ENCODE measurements around the gene COX5A.
A peak's percentile ranks its signal among the peaks of the same experiment; 100 is the strongest.

COX5A gene

DNA sequence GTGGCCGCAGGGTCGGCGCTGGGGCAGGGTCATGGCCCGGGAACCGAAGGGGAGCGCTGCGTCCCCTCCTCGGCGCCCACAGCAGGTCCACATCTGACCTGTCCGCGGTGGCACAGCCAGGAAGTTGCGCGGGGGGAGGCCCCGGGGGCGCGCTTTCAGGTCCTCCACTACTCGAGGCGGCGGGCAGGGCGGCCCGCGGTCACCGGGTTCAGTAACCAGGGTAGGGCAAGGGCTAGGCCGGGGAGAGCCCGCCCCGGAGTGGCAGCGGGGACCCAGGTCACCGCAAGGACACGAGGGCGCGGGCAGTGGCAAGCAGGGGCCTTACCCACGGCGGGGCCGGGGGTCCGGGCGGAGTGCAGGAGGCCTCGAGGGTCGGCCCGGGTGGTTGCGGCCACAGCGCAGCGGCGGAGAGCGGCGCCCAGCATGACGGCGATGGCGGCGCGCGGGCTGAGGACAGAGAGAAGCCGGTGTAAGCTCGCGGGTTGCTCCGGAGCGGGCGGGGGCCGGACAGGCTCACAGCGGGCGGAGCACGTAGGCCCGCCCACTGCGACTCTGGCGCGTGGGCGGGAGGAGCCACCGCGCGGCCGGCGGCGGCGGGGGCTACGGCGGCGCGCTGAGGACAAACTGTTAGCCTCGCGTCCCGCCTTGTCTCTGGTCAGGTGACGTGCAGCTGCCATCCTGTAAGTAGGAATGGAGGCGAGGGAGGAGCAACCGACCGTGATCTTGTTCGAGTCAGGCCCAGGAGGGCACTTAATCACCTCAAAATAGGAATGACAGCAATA is at the start of gene COX5A:
Gene COX5A, minus strand, starts transcription at position 484 of the 782 bp plus-strand sequence. Its CDS starts 59 bp downstream, at position 425.
- DNase-seq (ENCODE audit: low spot score) = peak; percentile 91

DNA sequence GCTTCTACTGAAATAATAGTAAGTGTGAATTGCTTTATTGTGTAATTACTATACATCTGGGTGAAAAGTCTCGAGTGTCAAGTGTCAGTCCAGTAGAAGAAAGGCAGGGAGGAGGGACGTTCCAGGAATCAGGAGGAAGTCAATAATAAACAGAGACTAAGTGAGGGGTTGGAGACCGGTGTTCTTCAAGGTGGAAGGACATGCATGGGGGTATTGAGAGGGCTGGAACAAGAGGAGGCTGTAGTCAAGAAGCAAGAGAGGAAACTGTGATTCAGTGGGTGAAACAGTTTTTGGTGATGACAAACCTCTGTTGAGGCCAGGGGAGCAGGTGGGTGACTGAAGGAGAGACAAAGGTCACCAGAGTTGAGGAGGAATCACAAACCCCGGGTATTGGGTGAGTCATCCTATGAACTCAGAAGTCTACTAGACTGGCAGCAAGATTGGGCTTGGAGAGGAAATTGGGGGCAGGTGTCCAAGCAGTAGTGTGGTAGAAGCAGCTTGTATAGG is 45.9 kb upstream of the COX5A start:
- peak; percentile 63 for DNase-seq (ENCODE audit: low spot score)

- no peak for DNase-seq (ENCODE audit: low spot score)
Measured at GRCh38 chr15:74982183-74982582, 44.3 kb upstream of the COX5A start.

DNA sequence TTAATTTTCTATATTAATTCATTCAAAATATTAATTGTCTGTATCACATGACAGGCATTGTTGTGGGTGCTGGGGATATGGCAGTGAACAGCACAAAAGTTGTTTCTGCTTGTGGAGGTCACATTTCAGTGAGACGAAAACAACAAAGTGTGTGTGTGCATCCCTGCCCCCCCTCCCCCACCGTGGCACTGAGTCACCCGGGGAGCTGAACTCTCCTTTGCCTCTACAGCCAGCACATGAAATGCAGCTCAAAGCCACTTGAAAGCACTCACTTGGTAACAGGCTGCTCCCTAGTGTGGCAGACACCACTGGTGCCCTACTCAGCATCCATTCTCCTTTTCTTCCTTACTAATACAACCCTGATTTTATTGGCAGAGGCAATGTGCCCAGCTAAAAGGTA is 40.6 kb upstream of the COX5A start:
- DNase-seq (ENCODE audit: low spot score) = no peak

DNA sequence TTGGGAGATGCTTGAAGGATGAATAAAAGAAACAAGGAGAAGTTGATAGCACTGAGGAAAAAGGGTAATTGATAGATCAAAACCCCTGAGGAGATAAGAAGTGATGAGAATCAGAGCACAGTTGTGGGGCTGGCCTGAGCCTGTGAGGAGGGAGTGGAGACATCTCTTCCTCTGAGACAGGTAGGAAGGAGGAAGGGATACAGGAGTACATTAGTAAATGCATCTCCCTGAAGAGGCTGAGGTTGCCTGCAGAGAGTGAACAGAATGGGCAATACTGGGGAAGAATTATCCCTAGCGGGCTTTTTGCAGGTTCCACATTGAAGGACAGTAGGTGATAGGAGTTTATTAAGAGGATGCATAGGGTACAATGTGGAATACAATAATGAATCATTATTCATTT is 40.2 kb upstream of the COX5A start:
- no peak for DNase-seq (ENCODE audit: low spot score)

- DNase-seq (ENCODE audit: low spot score) = no peak
Measured at GRCh38 chr15:74977599-74977998, 39.7 kb upstream of the COX5A start.

GRCh38 chr15:74976159-74976558 is 38.3 kb upstream of the COX5A start:
- no peak for DNase-seq (ENCODE audit: low spot score)

GRCh38 chr15:74967670-74968069 is 29.8 kb upstream of the COX5A start:
- DNase-seq (ENCODE audit: low spot score) = no peak

DNA sequence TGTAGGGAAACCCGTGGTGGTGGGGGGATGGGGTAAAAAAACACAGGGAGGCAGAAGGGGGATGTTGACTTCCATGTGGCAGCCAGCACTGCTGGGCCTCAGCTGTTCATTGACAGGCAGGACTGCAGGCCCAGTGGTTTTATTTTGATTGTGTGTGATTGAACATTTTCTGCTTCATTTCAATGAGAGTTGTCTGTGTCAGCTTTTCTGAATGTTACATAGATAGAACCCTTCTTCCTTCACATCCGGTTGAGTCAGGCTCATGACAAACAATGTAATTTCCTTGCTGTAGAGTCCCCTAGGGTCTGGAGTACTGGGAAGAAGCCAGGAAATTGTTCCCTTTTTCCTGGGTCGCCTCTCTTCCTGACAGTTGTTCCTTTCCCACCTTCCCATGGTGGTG is 26.9 kb upstream of the COX5A start:
- peak; percentile 80 for DNase-seq (ENCODE audit: low spot score)

DNA sequence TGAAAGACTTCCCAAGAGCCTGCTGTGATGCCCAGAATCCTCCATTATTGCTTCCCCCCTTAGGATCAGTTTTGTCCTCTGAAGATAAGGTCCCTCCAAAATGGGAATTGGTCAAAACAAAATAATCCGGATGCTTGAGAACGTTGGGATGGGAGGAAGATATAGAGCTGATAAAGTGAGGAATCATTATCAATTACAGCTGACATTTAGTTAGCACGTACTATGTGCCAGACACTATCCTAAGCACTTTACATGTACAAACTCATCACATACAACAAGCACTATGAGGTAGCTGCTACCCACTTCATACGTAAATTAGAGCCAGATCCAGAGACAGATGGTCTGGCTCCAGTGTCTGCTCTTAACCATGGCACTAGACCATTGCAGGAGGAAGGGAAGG is 25.3 kb upstream of the COX5A start:
- no peak for DNase-seq (ENCODE audit: low spot score)

GRCh38 chr15:74962671-74963070 is 24.8 kb upstream of the COX5A start:
- no peak for DNase-seq (ENCODE audit: low spot score)

DNA sequence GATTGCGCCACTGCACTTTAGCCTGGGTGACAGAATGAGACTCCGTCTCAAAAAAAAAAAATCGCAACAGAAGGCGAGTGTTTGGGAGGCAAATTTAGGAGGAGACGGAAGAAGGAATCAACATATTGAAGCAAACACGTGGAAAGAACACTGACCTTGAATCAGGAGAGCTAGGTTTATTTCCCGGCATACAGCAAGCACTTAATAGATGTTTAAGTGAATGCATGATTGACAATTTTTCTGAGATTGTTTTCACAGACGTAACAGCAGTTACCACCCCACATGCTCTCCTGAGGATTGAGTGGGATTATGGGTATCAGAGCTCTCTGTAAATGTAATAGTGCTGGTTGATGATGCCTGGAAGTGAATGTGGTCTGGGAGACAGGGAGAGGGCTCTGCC is 24.3 kb upstream of the COX5A start:
- DNase-seq (ENCODE audit: low spot score) = no peak

- no peak for DNase-seq (ENCODE audit: low spot score)
Measured at GRCh38 chr15:74961616-74962015, 23.7 kb upstream of the COX5A start.

DNA sequence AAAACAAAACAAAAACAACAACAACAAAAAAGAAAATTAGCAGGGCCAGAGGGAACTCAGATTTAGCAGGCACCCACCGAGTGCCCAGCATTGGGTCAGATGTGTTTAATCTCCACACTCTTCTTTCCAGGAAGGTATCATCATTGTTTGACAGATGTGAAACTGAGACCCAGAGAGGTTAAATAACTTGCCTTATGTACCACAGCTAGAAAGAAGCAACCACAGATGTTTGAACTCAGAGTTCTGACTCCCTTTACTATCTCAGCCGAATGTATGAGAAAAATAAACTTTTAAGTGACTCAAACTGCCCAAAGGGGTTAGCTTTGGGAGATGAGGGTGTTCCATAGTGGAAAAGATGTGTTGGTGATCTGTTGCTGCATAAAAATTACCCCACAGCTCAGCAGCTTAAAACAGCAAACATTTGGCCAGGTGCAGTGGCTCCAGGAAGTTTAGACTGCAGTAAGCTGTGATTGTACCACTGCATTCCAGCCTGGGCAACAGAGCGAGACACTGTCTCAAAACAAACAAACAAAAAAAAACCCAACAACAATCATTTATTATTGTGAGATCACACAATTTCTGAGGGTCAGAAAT is 23.2 kb upstream of the COX5A start:
- no peak for DNase-seq (ENCODE audit: low spot score)

- DNase-seq (ENCODE audit: low spot score) = no peak
Measured at GRCh38 chr15:74960286-74960685, 22.4 kb upstream of the COX5A start.

DNA sequence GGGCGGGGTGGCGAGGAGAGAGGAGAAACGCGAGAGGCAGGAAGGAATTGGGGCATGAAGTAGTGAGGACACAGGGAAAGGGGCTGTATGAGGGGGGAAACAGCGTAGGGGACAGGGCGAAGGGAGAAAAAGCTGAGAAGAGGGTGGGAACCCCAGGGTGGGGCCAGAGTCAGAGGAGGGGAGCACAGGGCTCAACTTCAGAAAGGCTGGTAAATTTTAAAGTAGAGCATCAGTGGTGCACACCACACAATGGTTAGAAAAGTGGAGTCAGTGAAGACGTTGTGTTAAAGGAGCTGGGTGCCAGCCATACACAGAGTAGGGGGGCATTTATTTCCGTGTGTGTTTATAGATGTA is 21.7 kb upstream of the COX5A start:
- no peak for DNase-seq (ENCODE audit: low spot score)

GRCh38 chr15:74958908-74959585 is 21.2 kb upstream of the COX5A start:
- DNase-seq (ENCODE audit: low spot score) = no peak

GRCh38 chr15:74958320-74958907 is 20.5 kb upstream of the COX5A start:
- DNase-seq (ENCODE audit: low spot score) = no peak

- DNase-seq (ENCODE audit: low spot score) = no peak
Measured at GRCh38 chr15:74957476-74958035, 19.7 kb upstream of the COX5A start.

- no peak for DNase-seq (ENCODE audit: low spot score)
Measured at GRCh38 chr15:74956648-74957475, 19.0 kb upstream of the COX5A start, which contains the start of gene RPP25. RPP25 (minus strand) TSS chr15:74956772; CDS start chr15:74956583, 189 bp downstream.

Measured in kidney capillary endothelial cell (primary cell).